OCI-LY1 (cell line): Measurements from ENCODE around the gene MAP4K4.

Experiments used
- EZH2 ChIP-seq: fragments of 200-600 bp; sonication (generic), shearing (Covaris generic); IDR thresholded peaks from 2 replicates; pipeline ENCODE4 v1.8.0; 2017; ENCODE audit warnings: borderline replicate concordance, mixed run types, mild to moderate bottlenecking, antibody characterized with exemption, low read length, moderate library complexity, mixed read lengths
- TF ChIP-seq, protein P1 (sequence below): fragments of 200-600 bp; sonication (generic), shearing (Covaris generic); IDR thresholded peaks from 2 replicates; pipeline ENCODE4 v1.5.1; 2017; ENCODE audit warnings: mild to moderate bottlenecking, antibody characterized with exemption, low read length, moderate library complexity, mixed read lengths

- TF ChIP-seq, protein P1, sequence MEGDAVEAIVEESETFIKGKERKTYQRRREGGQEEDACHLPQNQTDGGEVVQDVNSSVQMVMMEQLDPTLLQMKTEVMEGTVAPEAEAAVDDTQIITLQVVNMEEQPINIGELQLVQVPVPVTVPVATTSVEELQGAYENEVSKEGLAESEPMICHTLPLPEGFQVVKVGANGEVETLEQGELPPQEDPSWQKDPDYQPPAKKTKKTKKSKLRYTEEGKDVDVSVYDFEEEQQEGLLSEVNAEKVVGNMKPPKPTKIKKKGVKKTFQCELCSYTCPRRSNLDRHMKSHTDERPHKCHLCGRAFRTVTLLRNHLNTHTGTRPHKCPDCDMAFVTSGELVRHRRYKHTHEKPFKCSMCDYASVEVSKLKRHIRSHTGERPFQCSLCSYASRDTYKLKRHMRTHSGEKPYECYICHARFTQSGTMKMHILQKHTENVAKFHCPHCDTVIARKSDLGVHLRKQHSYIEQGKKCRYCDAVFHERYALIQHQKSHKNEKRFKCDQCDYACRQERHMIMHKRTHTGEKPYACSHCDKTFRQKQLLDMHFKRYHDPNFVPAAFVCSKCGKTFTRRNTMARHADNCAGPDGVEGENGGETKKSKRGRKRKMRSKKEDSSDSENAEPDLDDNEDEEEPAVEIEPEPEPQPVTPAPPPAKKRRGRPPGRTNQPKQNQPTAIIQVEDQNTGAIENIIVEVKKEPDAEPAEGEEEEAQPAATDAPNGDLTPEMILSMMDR: no peak
- TF ChIP-seq EZH2: no peak
Measured at GRCh38 chr2:101720732-101721131, 23.2 kb downstream of the MAP4K4 start.
